HepG2 (cell line): ENCODE measurements around the gene GPR61. TPM values are rescaled to one million over a fixed set of nuclear protein-coding genes. Genes with fewer than 3 reads are reported as not detected.

ENCODE experiments used
- ATF7-NPFF ChIP-seq: sonication (generic); formaldehyde crosslinking; IDR thresholded peaks from 2 replicates; pipeline ENCODE4 v1.8.1; 2023; ENCODE audit warnings: mild to moderate bottlenecking, low read depth, missing genetic modification reagents, moderate library complexity
- CEBPG ChIP-seq: IDR thresholded peaks from 2 replicates; pipeline ENCODE4 v1.6.1; 2016
- CREB1 ChIP-seq, 2 experiments: fragments of 450-650 bp in 1 of 2; IDR thresholded peaks; 2 replicates each; pipeline ENCODE4 v1.6.1; 2016 to 2017; ENCODE audit warnings: control low read depth in 1 of 2, mild to moderate bottlenecking in 1 of 2, missing compliant biosample characterization in 1 of 2, missing genetic modification characterization in 1 of 2
- EHMT2 ChIP-seq: fragments of 200-600 bp; sonication (generic); IDR thresholded peaks from 2 replicates; pipeline ENCODE4 v1.7.0; 2017; ENCODE audit warnings: antibody characterized with exemption, low read depth, low read length, borderline replicate concordance
- HCFC1 ChIP-seq: fragments of 150-350 bp; IDR thresholded peaks from 2 replicates; pipeline ENCODE4 v1.6.1; 2014; ENCODE audit warnings: low read depth, low read length
- KLF9 ChIP-seq: IDR thresholded peaks from 2 replicates; pipeline ENCODE4 v1.6.1; 2016; ENCODE audit warnings: low read depth
- MTF1 ChIP-seq: sonication (generic); formaldehyde crosslinking; IDR thresholded peaks from 2 replicates; pipeline ENCODE4 v1.5.0; 2020; ENCODE audit warnings: missing genetic modification reagents
- RFXANK ChIP-seq: IDR thresholded peaks from 2 replicates; pipeline ENCODE4 v1.6.1; 2016
- SALL2 ChIP-seq: sonication (generic); formaldehyde crosslinking; IDR thresholded peaks from 2 replicates; pipeline ENCODE4 v1.8.1; 2023; ENCODE audit warnings: mild to moderate bottlenecking, missing genetic modification reagents, inconsistent platforms
- SETDB1 ChIP-seq: sonication (generic); formaldehyde crosslinking; IDR thresholded peaks from 2 replicates; pipeline ENCODE4 v1.5.1; 2020; ENCODE audit warnings: missing genetic modification reagents, mild to moderate bottlenecking, borderline replicate concordance
- SIX1 ChIP-seq: sonication (generic); formaldehyde crosslinking; IDR thresholded peaks from 2 replicates; pipeline ENCODE4 v1.4.0; 2020; ENCODE audit warnings: missing genetic modification reagents, borderline replicate concordance
- SNAPC2 ChIP-seq: sonication (generic); formaldehyde crosslinking; IDR thresholded peaks from 2 replicates; pipeline ENCODE4 v1.8.1; 2022; ENCODE audit warnings: mild to moderate bottlenecking, missing genetic modification reagents
- SP4 ChIP-seq: sonication (generic); formaldehyde crosslinking; IDR thresholded peaks from 2 replicates; pipeline ENCODE4 v1.8.1; 2023; ENCODE audit warnings: mild to moderate bottlenecking, missing genetic modification reagents
- SRSF1 ChIP-seq: fragments of 200-400 bp; formaldehyde crosslinking; optimal IDR thresholded peaks from 2 replicates; pipeline ENCODE3; 2017; ENCODE audit warnings: mild to moderate bottlenecking, low read depth, low read length, moderate library complexity
- STAT5B ChIP-seq: sonication (generic); formaldehyde crosslinking; IDR thresholded peaks from 2 replicates; pipeline ENCODE4 v1.4.0; 2020; ENCODE audit warnings: missing genetic modification reagents
- U2AF2 ChIP-seq: fragments of 200-400 bp; formaldehyde crosslinking; IDR thresholded peaks from 2 replicates; pipeline ENCODE4 v1.6.1; 2017; ENCODE audit warnings: low read depth, mild to moderate bottlenecking, low read length
- ZBTB7A ChIP-seq: sonication (generic); formaldehyde crosslinking; IDR thresholded peaks from 2 replicates; pipeline ENCODE4 v1.8.0; 2022; ENCODE audit warnings: mild to moderate bottlenecking, missing genetic modification reagents
- ZFP36L1 ChIP-seq: sonication (generic); formaldehyde crosslinking; IDR thresholded peaks from 2 replicates; pipeline ENCODE4 v1.8.0; 2022; ENCODE audit warnings: mild to moderate bottlenecking, missing genetic modification reagents, moderate library complexity
- ZNF17 ChIP-seq: sonication (generic); formaldehyde crosslinking; IDR thresholded peaks from 2 replicates; pipeline ENCODE4 v1.5.0; 2020; ENCODE audit warnings: mild to moderate bottlenecking, missing genetic modification reagents
- ZNF501 ChIP-seq: sonication (generic); formaldehyde crosslinking; IDR thresholded peaks from 2 replicates; pipeline ENCODE4 v1.5.1; 2020; ENCODE audit warnings: mild to moderate bottlenecking, moderate library complexity, missing genetic modification reagents
- polyA plus RNA-seq, 8 experiments: library from polyadenylated mRNA; depleted of rRNA in 3 of 8; stranded (reverse) in 7 of 8; unstranded in 1 of 8; fragments of >200 nt; fragmentation: Illumina TruSeq in 4 of 8; extraction: Trizol in 4 of 8; gene quantifications; 2 replicates each; pipeline versions ENCODE4 v1.2.1 to v1.2.3, GENCODE V29; 2011 to 2016; ENCODE audit warnings: low read depth in 4 of 8, missing spikeins in 1 of 8, mixed read lengths in 1 of 8; ENCODE audit not compliant: insufficient read depth in 1 of 8
- total RNA-seq, 5 experiments: library from RNA; depleted of rRNA; stranded (reverse); fragments of >200 nt; fragmentation: Illumina TruSeq; extraction: Trizol; gene quantifications; 2 replicates each; pipeline ENCODE4 v1.2.3, GENCODE V29; 2016; ENCODE audit warnings: low read depth in 1 of 5
- TF ChIP-seq, protein P1 (sequence below): sonication (generic); formaldehyde crosslinking; IDR thresholded peaks from 2 replicates; pipeline ENCODE4 v1.5.0; 2020; ENCODE audit warnings: mild to moderate bottlenecking, missing genetic modification reagents, borderline replicate concordance
- TF ChIP-seq, protein P2 (sequence below): sonication (generic); formaldehyde crosslinking; IDR thresholded peaks from 2 replicates; pipeline ENCODE4 v1.8.1; 2023; ENCODE audit warnings: mild to moderate bottlenecking, moderate library complexity, missing genetic modification reagents
- TF ChIP-seq, protein P3 (sequence below): sonication (generic); formaldehyde crosslinking; IDR thresholded peaks from 2 replicates; pipeline ENCODE4 v1.5.0; 2020; ENCODE audit warnings: mild to moderate bottlenecking, missing genetic modification reagents, borderline replicate concordance

The GPR61 gene
- total and polyA plus RNA-seq, 2 of the 13 experiments (the other 11 are each of a cell fraction or from before 2014, with no cell fraction given) = not detected

DNA sequence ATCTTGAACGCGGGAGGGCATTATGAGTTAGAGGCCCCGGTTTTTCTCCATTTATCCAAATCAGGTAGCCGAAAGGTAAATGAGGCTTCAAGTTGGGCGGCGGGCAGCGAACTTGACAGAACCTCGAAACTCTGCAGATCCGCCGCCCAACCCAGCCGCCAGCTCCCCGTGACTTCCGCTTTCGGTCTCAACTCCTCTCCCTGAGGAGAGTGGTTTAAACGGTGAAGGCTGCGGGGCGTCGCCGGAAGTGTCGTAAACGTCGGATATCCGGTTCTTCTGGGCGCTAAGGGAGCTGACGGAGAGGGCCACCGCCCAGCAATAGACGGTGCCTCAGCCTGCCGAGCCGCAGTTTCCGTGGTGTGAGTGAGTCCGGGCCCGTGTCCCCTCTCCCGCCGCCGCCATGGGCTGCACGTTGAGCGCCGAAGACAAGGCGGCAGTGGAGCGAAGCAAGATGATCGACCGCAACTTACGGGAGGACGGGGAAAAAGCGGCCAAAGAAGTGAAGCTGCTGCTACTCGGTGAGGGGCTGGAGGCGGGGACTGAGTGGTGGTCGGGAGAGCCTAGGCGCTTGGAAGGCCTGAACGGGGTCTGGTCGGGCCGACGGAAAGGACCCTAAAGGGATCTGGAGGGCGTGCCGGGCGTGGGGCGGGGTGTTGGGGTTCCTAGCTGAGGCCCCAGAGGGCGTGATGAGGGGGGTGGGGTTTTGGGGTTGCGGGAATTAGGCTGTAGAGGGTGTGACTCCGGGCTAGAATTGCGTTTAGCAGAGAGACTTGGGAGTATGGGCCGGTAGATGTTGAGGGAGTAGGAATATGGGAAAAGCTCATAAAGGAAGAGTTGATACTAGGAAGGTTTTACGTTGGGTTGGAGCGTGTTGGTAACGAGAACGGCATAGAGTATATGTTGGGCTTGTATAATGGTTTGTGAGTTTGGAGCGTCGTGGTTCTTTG, 8.9 kb downstream of the GPR61 start, which contains the start of gene GNAI3 (continued):
- TF ChIP-seq, protein P1, sequence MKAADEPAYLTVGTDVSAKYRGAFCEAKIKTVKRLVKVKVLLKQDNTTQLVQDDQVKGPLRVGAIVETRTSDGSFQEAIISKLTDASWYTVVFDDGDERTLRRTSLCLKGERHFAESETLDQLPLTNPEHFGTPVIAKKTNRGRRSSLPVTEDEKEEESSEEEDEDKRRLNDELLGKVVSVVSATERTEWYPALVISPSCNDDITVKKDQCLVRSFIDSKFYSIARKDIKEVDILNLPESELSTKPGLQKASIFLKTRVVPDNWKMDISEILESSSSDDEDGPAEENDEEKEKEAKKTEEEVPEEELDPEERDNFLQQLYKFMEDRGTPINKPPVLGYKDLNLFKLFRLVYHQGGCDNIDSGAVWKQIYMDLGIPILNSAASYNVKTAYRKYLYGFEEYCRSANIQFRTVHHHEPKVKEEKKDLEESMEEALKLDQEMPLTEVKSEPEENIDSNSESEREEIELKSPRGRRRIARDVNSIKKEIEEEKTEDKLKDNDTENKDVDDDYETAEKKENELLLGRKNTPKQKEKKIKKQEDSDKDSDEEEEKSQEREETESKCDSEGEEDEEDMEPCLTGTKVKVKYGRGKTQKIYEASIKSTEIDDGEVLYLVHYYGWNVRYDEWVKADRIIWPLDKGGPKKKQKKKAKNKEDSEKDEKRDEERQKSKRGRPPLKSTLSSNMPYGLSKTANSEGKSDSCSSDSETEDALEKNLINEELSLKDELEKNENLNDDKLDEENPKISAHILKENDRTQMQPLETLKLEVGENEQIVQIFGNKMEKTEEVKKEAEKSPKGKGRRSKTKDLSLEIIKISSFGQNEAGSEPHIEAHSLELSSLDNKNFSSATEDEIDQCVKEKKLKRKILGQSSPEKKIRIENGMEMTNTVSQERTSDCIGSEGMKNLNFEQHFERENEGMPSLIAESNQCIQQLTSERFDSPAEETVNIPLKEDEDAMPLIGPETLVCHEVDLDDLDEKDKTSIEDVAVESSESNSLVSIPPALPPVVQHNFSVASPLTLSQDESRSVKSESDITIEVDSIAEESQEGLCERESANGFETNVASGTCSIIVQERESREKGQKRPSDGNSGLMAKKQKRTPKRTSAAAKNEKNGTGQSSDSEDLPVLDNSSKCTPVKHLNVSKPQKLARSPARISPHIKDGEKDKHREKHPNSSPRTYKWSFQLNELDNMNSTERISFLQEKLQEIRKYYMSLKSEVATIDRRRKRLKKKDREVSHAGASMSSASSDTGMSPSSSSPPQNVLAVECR (CRISPR knock-in tag) = peak; percentile 95
- TF ChIP-seq ZFP36L1 = 0 out of 2 replicates have a peak, but pooled peaks have one; percentile 41
- peak; percentile 48; the same call in 1 of the 2 replicates for TF ChIP-seq CEBPG (CRISPR knock-in tag)
- peak; percentile 17; the same call in 1 of the 2 replicates for TF ChIP-seq SIX1 (CRISPR knock-in tag)
- no peak for TF ChIP-seq EHMT2
- TF ChIP-seq ZNF17 (CRISPR knock-in tag) = no peak
- TF ChIP-seq U2AF2 = no peak
- TF ChIP-seq SETDB1 = no peak
- no peak; the same call in 1 of the 2 replicates for TF ChIP-seq STAT5B (CRISPR knock-in tag)
- TF ChIP-seq ATF7-NPFF = peak; percentile 80
- TF ChIP-seq MTF1 (CRISPR knock-in tag) = no peak
- TF ChIP-seq, protein P2, sequence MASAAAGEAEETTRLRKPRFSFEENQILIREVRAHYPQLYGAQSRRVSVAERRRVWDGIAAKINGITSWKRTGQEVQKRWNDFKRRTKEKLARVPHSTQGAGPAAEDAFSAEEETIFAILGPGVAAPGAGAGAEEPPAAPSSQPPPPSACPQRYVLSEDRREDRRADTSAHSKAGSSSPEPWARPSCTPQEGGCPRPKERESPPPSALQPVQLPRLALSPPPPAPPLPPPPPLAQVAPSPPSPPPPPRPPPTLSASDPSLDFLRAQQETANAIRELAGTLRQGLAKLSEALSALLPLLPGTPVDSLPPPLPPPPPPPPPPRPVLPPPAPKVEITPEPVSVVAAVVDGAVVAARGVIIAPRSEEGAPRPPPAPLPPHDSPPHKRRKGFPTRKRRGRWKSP (CRISPR knock-in tag) = peak; percentile 69; the same call in 1 of the 2 replicates
- TF ChIP-seq SNAPC2 (CRISPR knock-in tag) = peak; percentile 93
- peak; percentile 25; the same call in 1 of the 2 replicates for TF ChIP-seq HCFC1
- TF ChIP-seq KLF9 = no peak
- peak; percentile 82 for TF ChIP-seq CREB1 (IDR thresholded peaks at IDR 0.05)
- TF ChIP-seq CREB1 (CRISPR knock-in tag; IDR thresholded peaks at IDR 0.05) = peak; percentile 95
- peak; percentile 43; the same call in 1 of the 2 replicates for TF ChIP-seq SALL2
- TF ChIP-seq SRSF1 = peak; percentile 76
- TF ChIP-seq ZNF501 (CRISPR knock-in tag) = peak; percentile 96; the same call in 1 of the 2 replicates
- TF ChIP-seq ZBTB7A (CRISPR knock-in tag) = peak; percentile 40; the same call in 1 of the 2 replicates
- TF ChIP-seq, protein P3, sequence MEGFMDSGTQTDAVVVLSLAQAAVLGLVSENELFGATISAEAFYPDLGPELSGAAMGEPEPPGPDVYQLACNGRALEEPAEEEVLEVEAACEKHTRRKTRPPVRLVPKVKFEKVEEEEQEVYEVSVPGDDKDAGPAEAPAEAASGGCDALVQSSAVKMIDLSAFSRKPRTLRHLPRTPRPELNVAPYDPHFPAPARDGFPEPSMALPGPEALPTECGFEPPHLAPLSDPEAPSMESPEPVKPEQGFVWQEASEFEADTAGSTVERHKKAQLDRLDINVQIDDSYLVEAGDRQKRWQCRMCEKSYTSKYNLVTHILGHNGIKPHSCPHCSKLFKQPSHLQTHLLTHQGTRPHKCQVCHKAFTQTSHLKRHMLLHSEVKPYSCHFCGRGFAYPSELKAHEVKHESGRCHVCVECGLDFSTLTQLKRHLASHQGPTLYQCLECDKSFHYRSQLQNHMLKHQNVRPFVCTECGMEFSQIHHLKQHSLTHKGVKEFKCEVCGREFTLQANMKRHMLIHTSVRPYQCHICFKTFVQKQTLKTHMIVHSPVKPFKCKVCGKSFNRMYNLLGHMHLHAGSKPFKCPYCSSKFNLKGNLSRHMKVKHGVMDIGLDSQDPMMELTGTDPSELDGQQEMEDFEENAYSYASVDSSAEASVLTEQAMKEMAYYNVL (CRISPR knock-in tag) = 0 out of 2 replicates have a peak, but pooled peaks have one; percentile 39
- peak; percentile 67 for TF ChIP-seq SP4
- no peak for TF ChIP-seq RFXANK
